ENCODE data around the gene ZIC4.

ZIC4 gene

DNA sequence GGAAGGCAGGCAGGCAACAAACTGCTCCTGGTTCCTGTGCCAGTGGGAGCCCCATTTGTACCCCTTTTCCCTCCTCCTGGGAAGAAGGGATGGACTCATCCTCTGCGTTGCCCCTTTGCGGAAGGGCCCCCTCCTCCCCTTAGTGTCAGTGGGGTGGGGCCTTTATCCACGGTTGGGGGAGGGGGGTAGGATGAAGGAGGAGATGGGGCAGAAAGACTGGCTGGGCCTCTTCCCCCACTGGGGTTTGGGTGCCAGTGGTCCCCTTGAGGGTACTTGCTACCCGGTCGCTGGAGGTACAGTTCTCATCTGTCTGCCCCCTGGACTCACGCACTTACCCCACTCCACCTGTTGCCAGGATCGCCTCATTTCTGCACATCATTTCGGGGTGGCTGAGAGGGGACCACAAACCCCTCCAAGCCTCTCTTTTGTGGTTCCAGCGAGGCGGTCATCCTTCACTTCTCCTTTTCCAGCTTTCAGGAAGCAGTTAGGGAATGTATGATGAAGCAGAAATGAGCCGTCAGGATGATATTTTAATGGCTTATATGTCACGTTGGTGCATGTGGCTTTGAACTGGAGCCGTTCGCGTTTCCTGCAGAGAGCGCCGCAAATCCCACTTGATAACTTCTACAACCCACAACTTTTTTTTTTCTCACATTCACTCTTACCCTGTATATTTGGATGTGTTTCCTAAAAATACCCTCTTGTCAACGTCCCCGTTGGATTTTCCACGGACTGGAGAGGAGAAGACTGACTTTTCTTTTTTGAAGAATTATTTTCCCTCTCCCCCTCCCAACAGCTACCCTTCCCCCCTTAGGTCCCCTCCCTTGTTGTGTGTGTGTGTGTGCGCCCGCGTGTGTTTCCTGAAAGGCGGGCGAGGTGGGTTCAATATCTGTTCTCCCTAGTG lies at the start of gene ZIC4:
ZIC4 (minus strand) TSS at position 516 of the 904 bp plus-strand sequence. CDS start 3,746 bp downstream, outside the sequence.
- DNase-seq, result no peak

DNA sequence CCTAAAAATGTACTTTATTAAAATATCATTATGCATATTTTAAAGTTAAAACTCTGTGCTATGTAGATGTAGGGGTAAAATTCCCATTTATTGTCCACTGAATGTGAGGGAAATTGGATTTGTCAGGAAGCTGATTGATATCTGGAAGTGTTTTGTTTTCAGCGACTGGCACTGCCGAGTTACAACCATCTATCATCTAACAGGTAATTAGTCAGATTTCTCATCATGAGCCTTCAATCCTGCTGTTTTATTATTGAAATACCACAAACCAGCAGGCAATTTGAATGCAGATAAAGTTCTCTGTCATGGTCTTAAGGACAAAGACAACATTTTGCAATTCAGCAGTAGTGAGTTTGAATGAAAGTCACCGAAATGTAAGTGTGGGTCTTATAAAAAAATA lies 43.3 kb upstream of the ZIC4 start:
- DNase-seq, result no peak

- DNase-seq, result no peak
Observed at GRCh38 chr3:147447224-147447623, 40.9 kb upstream of the ZIC4 start.

DNA sequence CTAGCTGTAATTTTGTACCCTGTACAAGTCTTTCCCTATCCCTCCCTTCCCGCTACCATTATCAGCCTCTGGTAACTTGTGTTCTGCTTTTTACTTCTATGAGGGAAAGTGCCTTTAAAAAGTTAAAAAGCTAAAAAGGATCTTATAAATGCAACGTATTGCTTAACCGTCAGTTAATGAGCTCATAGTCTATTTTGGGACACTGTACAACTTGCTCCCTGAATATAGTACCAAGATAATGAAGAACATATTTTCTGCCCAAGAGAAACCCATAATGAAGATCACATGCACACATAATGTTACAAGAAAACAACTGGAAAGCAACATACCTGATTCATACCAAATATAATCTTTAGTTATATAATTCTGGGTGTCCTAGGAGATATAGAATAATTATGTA lies 25.4 kb upstream of the ZIC4 start:
- DNase-seq, result no peak

- no peak for DNase-seq
Observed at GRCh38 chr3:147428754-147429153, 22.4 kb upstream of the ZIC4 start.

GRCh38 chr3:147428326-147428725 lies 22.0 kb upstream of the ZIC4 start:
- DNase-seq, result no peak

GRCh38 chr3:147427746-147428145 lies 21.4 kb upstream of the ZIC4 start:
- DNase-seq, result no peak

DNA sequence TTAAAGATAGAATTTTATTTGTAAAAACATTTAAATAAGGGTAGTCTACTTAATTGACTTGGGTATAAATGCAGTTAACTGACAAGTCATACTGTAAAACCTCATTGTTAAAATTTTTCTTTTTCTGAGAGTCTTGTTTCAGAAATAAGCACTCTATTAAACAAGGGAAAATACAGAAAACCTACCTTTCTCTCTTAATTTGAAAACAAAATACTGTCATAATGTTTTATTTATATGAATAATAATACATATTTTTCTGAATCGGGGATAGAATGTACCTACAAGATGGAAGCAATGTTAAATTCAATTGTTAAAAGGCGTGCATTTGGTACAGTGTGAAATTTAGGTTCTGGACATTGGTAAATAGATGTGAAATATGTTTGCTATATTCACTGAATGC lies 20.6 kb upstream of the ZIC4 start:
- no peak for DNase-seq

DNA sequence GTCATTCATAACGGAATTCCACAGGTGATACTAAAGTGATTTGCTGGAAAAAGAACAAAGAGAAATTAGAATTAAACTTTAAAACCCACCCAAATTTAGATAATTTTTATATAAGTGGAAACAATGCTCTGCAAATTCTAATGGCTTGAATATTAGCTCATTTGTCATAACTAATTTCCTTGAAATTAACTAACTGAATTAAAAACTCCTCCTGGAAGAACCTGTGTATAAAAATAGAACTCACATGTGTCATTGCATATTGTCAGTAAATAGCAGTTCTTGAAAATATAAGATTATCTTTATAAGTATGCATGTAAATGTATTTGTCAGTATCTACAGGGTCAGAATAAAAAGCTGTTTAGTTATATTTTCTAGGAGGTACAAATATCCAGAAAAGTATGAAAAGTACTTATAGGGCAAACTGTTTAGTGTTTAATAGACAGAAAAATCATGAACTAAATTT lies 19.1 kb upstream of the ZIC4 start:
- no peak for DNase-seq

GRCh38 chr3:147424581-147425387 lies 18.4 kb upstream of the ZIC4 start:
- no peak for DNase-seq

- DNase-seq, result no peak
Observed at GRCh38 chr3:147423798-147424580, 17.6 kb upstream of the ZIC4 start.

- DNase-seq, result no peak
Observed at GRCh38 chr3:147423537-147423797, 17.1 kb upstream of the ZIC4 start.

DNA sequence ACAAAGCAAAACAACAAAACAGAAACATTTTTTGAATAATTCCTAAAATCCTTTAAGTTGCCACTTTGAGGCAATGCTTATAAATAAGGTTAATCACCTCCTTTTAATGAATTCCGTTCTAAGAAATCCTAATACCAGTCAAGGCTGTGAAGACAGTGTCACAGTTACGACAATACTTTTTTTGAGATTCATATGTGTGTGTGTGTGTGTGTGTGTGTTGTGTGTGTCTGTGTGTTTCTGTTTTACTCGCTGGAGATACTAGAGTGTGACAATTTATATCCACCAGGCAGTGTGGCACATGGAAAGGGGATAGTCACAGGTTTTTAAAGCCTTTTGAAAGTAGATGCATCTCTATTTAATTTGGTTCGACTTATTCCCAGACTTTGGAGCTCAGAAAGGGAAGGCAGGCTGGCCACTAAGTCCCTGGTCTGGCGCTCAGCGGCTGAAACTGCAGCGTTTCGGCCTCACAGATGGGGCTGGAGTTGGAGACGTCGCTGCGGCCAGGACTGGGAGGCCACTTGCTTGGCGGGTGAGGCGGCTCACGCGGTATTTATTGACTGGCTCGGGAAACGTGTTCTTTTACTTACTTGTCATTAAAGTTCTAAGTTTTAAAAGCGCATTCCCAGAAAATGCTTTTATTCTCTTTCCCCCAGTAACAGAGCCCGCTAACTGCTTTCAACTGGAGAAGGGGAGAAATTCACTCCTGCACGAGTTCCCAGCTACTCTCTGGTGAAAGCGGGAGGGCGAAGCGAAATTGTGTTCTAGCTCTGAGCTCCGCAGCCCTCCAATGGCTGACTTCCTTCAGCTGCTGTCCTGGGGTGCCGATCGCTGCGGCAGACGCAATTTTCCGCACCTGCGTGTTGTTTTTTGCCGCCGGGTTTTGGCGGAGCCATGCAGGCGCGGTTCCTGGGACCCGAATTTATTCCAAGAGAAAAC lies 16.5 kb upstream of the ZIC4 start:
- no peak for DNase-seq

- DNase-seq, result no peak
Observed at GRCh38 chr3:147422196-147422595, 15.9 kb upstream of the ZIC4 start.

- DNase-seq, result no peak
Observed at GRCh38 chr3:147421184-147421912, 15.0 kb upstream of the ZIC4 start.

DNA sequence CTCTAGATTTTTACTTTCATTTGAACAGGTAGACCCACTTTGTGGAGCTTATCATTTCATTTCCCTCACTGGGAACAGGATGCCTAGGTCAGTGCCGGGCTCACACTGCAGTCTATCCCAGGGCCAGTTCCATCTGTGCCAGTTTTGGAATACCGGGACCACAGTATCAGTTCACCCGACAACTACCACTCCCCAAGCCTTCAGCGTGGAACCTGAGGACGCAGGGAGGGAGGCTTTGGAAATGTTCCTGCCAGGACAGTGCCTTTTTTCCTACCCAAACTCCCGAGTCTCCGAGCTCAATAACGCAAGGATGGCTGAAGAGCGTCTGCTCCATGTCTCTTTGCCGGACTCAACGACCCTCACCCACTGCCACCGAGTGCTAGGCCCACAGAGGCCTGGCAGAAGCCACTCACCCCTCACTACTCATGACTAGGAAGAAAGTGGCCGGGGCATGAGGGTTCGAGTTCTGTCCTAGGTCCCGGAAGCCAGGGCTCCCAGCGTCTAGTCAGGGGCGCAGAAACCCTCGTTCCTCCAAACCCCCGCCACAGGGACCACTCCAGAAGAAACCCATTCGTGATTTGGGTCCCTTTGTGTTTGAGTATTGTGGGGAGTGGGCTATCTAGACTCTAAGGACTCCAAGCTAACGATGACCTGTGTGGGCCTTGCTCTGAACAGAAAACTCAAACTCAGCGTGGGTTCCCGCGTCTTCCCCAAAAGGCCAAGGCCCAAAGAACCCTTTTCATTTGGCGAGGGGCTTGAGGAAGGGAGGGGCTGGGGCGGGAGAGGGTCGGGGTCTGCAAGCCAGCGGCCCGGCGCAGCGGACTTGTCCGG lies 14.2 kb upstream of the ZIC4 start:
- no peak for DNase-seq

- no peak for DNase-seq
Observed at GRCh38 chr3:147419781-147420224, 13.5 kb upstream of the ZIC4 start.

DNA sequence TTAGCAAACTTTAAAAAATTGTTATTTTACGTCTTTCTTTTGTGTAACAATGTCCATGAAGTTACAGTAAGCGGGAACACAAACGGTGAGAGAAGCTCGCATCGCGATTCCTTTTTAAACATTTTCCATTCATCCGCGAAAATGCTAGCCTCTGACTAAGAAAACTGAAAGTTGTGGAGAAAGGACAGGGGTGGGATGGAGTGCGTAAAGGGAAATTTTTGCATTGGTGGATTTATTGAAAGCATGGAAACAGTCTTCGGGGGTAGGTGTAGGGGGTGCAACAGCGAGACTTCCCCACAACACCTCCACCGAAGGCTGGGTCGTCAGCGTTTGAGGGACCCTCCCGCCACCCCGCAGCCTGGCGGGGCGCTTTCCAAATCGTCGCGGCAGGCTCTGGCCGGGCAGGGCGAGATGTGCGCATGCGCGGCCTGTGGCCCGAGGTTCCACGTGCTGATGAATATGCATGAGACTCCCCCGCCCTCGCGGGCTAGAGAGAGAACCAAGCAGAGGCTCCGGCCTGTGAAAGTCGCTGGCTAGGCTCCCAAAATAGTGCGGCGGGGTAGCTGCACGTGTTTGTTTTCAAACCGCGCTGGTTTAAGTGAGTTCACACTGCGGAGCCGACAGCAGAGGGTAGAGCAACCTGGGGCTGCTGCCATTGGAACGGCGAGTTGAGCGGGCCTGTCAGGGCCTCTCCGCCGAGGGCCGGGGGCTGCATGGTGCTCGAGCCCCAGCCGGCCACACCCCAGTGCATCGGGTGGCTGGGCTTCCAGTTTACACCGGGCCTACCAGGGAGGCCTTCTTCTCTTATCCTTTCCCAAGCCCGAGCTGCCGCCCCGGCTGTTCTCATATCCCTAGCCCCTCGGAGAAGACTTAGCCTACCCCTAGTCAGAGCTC lies 12.7 kb upstream of the ZIC4 start:
- DNase-seq, result no peak

- DNase-seq, result no peak
Observed at GRCh38 chr3:147418371-147418781, 12.0 kb upstream of the ZIC4 start.
